OCI-LY3 (cell line): Measurements from ENCODE around the gene DPYSL4.

Experiments
- H2AFZ ChIP-seq: fragments of 200-600, 300-600 bp; shearing (Covaris generic); 2 replicates; pipeline ENCODE4 v1.6.0; 2014; ENCODE audit warnings: antibody characterized with exemption, low read depth, low read length
- H3K27ac ChIP-seq: fragments of 200-600, 300-600 bp; sonication (generic); 2 replicates; pipeline ENCODE4 v1.5.1; 2014; ENCODE audit warnings: mild to moderate bottlenecking, low read length, moderate library complexity, mixed read lengths
- H3K27me3 ChIP-seq: fragments of 200-600, 300-600 bp; sonication (generic); 2 replicates; pipeline ENCODE4 v1.6.1; 2014; ENCODE audit warnings: low read depth, low read length, mixed read lengths
- H3K36me3 ChIP-seq: fragments of 200-600, 300-600 bp; sonication (generic); replicated peaks from 2 replicates; pipeline ENCODE3; 2014; ENCODE audit warnings: low read depth, low read length, mixed read lengths
- H3K4me1 ChIP-seq: fragments of 300-600, 200-600 bp; sonication (generic); 2 replicates; pipeline ENCODE4 v1.6.1; 2014; ENCODE audit warnings: low read length, mixed read lengths
- H3K4me2 ChIP-seq: fragments of 200-600, 300-600 bp; sonication (generic); 2 replicates; pipeline ENCODE4 v1.6.1; 2014; ENCODE audit warnings: low read length, mixed read lengths
- H3K4me3 ChIP-seq: fragments of 300-600, 200-600 bp; sonication (generic); 2 replicates; pipeline ENCODE4 v1.5.1; 2014; ENCODE audit warnings: antibody characterized with exemption, mild to moderate bottlenecking, low read length, moderate library complexity
- H3K79me2 ChIP-seq: fragments of 300-600, 200-600 bp; shearing (Covaris generic); 2 replicates; pipeline ENCODE4 v1.6.1; 2014; ENCODE audit warnings: mild to moderate bottlenecking, low read length, mixed read lengths
- H3K9ac ChIP-seq: fragments of 300-600, 200-600 bp; shearing (Covaris generic); 2 replicates; pipeline ENCODE4 v1.6.0; 2014; ENCODE audit warnings: mild to moderate bottlenecking, low read length, moderate library complexity
- H3K9me3 ChIP-seq: fragments of 200-600, 300-600 bp; shearing (Covaris generic); 2 replicates; pipeline ENCODE4 v1.6.1; 2014; ENCODE audit warnings: low read length, mixed read lengths; ENCODE audit not compliant: insufficient read depth
- H4K20me1 ChIP-seq: fragments of 200-600, 300-600 bp; sonication (generic); 2 replicates; pipeline ENCODE4 v1.6.1; 2016; ENCODE audit warnings: low read length, mixed read lengths; ENCODE audit not compliant: insufficient read depth
- CTCF ChIP-seq: fragments of 200-600, 300-600 bp; sonication (generic); IDR thresholded peaks from 2 replicates; pipeline ENCODE4 v1.5.1; 2014; ENCODE audit warnings: antibody characterized with exemption, low read length, low read depth
- EZH2phosphoT487 ChIP-seq: fragments of 200-600 bp; shearing (Covaris generic); IDR thresholded peaks from 2 replicates; pipeline ENCODE4 v1.6.1; 2018; ENCODE audit warnings: antibody characterized with exemption, mixed run types, low read depth

Gene DPYSL4

GRCh38 chr10:132181691-132182425 is 4.9 kb upstream of the DPYSL4 start:
- Histone ChIP-seq H2AFZ (no peak overlapping the region), H3K9ac (no peak overlapping the region), H3K27me3 (no peaks in the 10 kb centered on the region), H4K20me1 (no peaks in the 10 kb centered on the region), H3K9me3 (no peaks in the 10 kb centered on the region), H3K79me2 (no peaks in the 10 kb centered on the region), H3K27ac (no peak overlapping the region), H3K4me2 (no peak overlapping the region), H3K4me3 (no peak overlapping the region), H3K4me1 (no peaks in the 10 kb centered on the region), H3K36me3 (no peaks in the 10 kb centered on the region)
- TF ChIP-seq CTCF (no peak), EZH2phosphoT487 (no peak)

- no peaks in the 10 kb centered on the region for H4K20me1 ChIP-seq
- H3K4me2 ChIP-seq = no peak overlapping the region
- no peak overlapping the region for H3K27ac ChIP-seq
- no peak overlapping the region for H2AFZ ChIP-seq
- H3K79me2 ChIP-seq = no peaks in the 10 kb centered on the region
- no peaks in the 10 kb centered on the region for H3K9me3 ChIP-seq
- TF ChIP-seq EZH2phosphoT487 = no peak
- TF ChIP-seq CTCF = no peak
- no peak overlapping the region for H3K4me3 ChIP-seq
- H3K36me3 ChIP-seq = no peaks in the 10 kb centered on the region
- H3K9ac ChIP-seq = no peak overlapping the region
- no peaks in the 10 kb centered on the region for H3K4me1 ChIP-seq
- no peaks in the 10 kb centered on the region for H3K27me3 ChIP-seq
Observed at GRCh38 chr10:132182591-132182990, 4.2 kb upstream of the DPYSL4 start.

- no peaks in the 10 kb centered on the region for H3K27me3 ChIP-seq
- no peak overlapping the region for H3K27ac ChIP-seq
- no peak overlapping the region for H3K9ac ChIP-seq
Observed at GRCh38 chr10:132183046-132183445, 3.7 kb upstream of the DPYSL4 start.

More at GRCh38 chr10:132183046-132183445, 3.7 kb upstream of the DPYSL4 start:
- Histone ChIP-seq H3K4me1 (no peaks in the 10 kb centered on the region), H3K4me3 (no peak overlapping the region), H4K20me1 (no peaks in the 10 kb centered on the region), H3K36me3 (no peaks in the 10 kb centered on the region), H2AFZ (no peak overlapping the region), H3K4me2 (no peak overlapping the region), H3K9me3 (no peaks in the 10 kb centered on the region), H3K79me2 (no peaks in the 10 kb centered on the region)
- TF ChIP-seq EZH2phosphoT487 (no peak), CTCF (no peak)
